Myocyte (in vitro differentiated cells): ENCODE data around the gene TRIM66. TPM values are rescaled to one million over a fixed set of nuclear protein-coding genes. Genes with fewer than 3 reads are reported as not detected.
A peak's percentile ranks its signal among the peaks of the same experiment; 100 is the strongest.

Source experiments
- DNase-seq: peaks from one replicate; pipeline ENCODE4 v3.0.0-alpha.2; 2012; ENCODE audit warnings: low read depth
- polyA plus RNA-seq: library from polyadenylated mRNA; unstranded; fragments of >200 nt; gene quantifications from one replicate; pipeline ENCODE4 v1.2.1, GENCODE V29; 2012; ENCODE audit warnings: missing spikeins
- total RNA-seq: library from RNA; depleted of rRNA; stranded (reverse); fragments of >200 nt; gene quantifications from 2 replicates; pipeline ENCODE4 v1.2.3, GENCODE V29; 2014

TRIM66 gene
- total RNA-seq = 3.7 and 4.9 TPM in 2 replicates
- polyA plus RNA-seq = 5.7 TPM

- peak; percentile 98 for DNase-seq
These were observed at the start of gene TRIM66, which contains the start of gene RPL27A for GRCh38 chr11:8682303-8683114. TRIM66 (minus strand) TSS chr11:8682665; CDS start chr11:8672274, 10,391 bp downstream. RPL27A (plus strand) TSS chr11:8682792; CDS start chr11:8682814, 22 bp downstream.

GRCh38 chr11:8731647-8732323 is 49.3 kb upstream of the TRIM66 start:
- DNase-seq = no peak

- no peak for DNase-seq
These were observed 48.2 kb upstream of the TRIM66 start for GRCh38 chr11:8730697-8731020.

GRCh38 chr11:8729837-8730696 is 47.6 kb upstream of the TRIM66 start:
- no peak for DNase-seq

- no peak for DNase-seq
These were observed 46.6 kb upstream of the TRIM66 start for GRCh38 chr11:8729067-8729466.

- peak; percentile 82 for DNase-seq
These were observed 46.1 kb upstream of the TRIM66 start for GRCh38 chr11:8728563-8728962.

GRCh38 chr11:8726395-8726794 is 43.9 kb upstream of the TRIM66 start:
- no peak for DNase-seq

GRCh38 chr11:8724682-8725081 is 42.2 kb upstream of the TRIM66 start:
- no peak for DNase-seq

GRCh38 chr11:8723711-8724110 is 41.2 kb upstream of the TRIM66 start:
- no peak for DNase-seq

GRCh38 chr11:8722809-8723208 is 40.3 kb upstream of the TRIM66 start:
- no peak for DNase-seq

GRCh38 chr11:8721609-8722500 is 39.4 kb upstream of the TRIM66 start:
- DNase-seq = no peak

- DNase-seq = no peak
These were observed 38.6 kb upstream of the TRIM66 start for GRCh38 chr11:8720868-8721608.

- no peak for DNase-seq
These were observed 37.9 kb upstream of the TRIM66 start for GRCh38 chr11:8720352-8720751.

GRCh38 chr11:8719721-8720120 is 37.3 kb upstream of the TRIM66 start:
- DNase-seq = peak; percentile 45

- DNase-seq = peak; percentile 87
These were observed 36.8 kb upstream of the TRIM66 start for GRCh38 chr11:8719211-8719649.

GRCh38 chr11:8717876-8718753 is 35.6 kb upstream of the TRIM66 start:
- peak; percentile 68 for DNase-seq

GRCh38 chr11:8717544-8717875 is 35.0 kb upstream of the TRIM66 start:
- no peak for DNase-seq

GRCh38 chr11:8715501-8715900 is 33.0 kb upstream of the TRIM66 start:
- no peak for DNase-seq
